PC-3 (cell line): Measurements from ENCODE around the gene GPRC5B. TPM values are rescaled to one million over a fixed set of nuclear protein-coding genes. Genes with fewer than 3 reads are reported as not detected.

Source experiments
- ATAC-seq: fragments of 200-7000 bp; cut with Tn5 transposase; 2 replicates; pipeline ENCODE4 v1.9.1; 2020; ENCODE audit warnings: mild to moderate bottlenecking, moderate library complexity
- BruUV-seq: library from RNA; stranded (reverse); fragments of 400-500 nt; replicated peaks from 2 replicates; lab custom pipeline; 2021; lab: Mats Ljungman, UMichigan
- CTCF ChIA-PET: fragments of 300-600 bp; sonication (Branson Sonifier 250); formaldehyde crosslinking; loops from one replicate; lab custom pipeline; 2022; ENCODE audit warnings: antibody characterized with exemption; lab: Charles Lee
- POLR2A ChIA-PET: fragments of 300-600 bp; sonication (Branson Sonifier 250); formaldehyde crosslinking; loops from one replicate; lab custom pipeline; 2022; ENCODE audit warnings: antibody characterized with exemption; ENCODE audit not compliant: unreplicated experiment; lab: Charles Lee
- DNase-seq: peaks from one replicate; pipeline ENCODE4 v3.0.0-alpha.2; 2015
- H2AFZ ChIP-seq: fragments of 300-600 bp; sonication (generic); 2 replicates; pipeline ENCODE4 v1.6.0; 2016; ENCODE audit warnings: antibody characterized with exemption, low read length
- H3F3A ChIP-seq: fragments of 300-600 bp; sonication (generic); one replicate; pipeline ENCODE4 v1.6.0; 2017; ENCODE audit warnings: antibody characterized with exemption, low read length, control low read depth, mild to moderate bottlenecking; ENCODE audit not compliant: unreplicated experiment
- H3K27ac ChIP-seq: fragments of 300-600 bp; sonication (generic); 2 replicates; pipeline ENCODE4 v1.5.1; 2016; ENCODE audit warnings: mild to moderate bottlenecking, low read length
- H3K27me3 ChIP-seq: fragments of 300-600 bp; sonication (generic); 2 replicates; pipeline ENCODE4 v1.6.1; 2016; ENCODE audit warnings: low read length, mixed read lengths
- H3K36me3 ChIP-seq: fragments of 300-600 bp; sonication (generic); 2 replicates; pipeline ENCODE4 v1.6.1; 2016; ENCODE audit warnings: low read depth, mixed run types, low read length, mixed read lengths
- H3K4me1 ChIP-seq: fragments of 300-600 bp; sonication (generic); 2 replicates; pipeline ENCODE4 v1.5.1; 2016; ENCODE audit warnings: low read length; ENCODE audit not compliant: insufficient read depth
- H3K4me2 ChIP-seq: fragments of 300-600 bp; sonication (generic); 2 replicates; pipeline ENCODE4 v1.6.0; 2016; ENCODE audit warnings: low read length
- H3K4me3 ChIP-seq: fragments of 300-600 bp; sonication (generic); 2 replicates; pipeline ENCODE4 v1.5.1; 2016; ENCODE audit warnings: mild to moderate bottlenecking, low read length, mixed read lengths
- H3K79me2 ChIP-seq: fragments of 300-600 bp; sonication (generic); 2 replicates; pipeline ENCODE4 v1.6.1; 2017; ENCODE audit warnings: low read length, mixed read lengths
- H3K9ac ChIP-seq: fragments of 300-600 bp; sonication (generic); 2 replicates; pipeline ENCODE4 v1.6.0; 2016; ENCODE audit warnings: mild to moderate bottlenecking, low read length
- H3K9me2 ChIP-seq: fragments of 300-600 bp; sonication (generic); replicated peaks from 2 replicates; pipeline ENCODE4 v1.6.1; 2016; ENCODE audit warnings: mixed run types, low read length, mixed read lengths
- H3K9me3 ChIP-seq: fragments of 300-600 bp; sonication (generic); 2 replicates; pipeline ENCODE4 v1.6.1; 2016; ENCODE audit warnings: low read length, mixed read lengths
- H4K20me1 ChIP-seq: fragments of 300-600 bp; sonication (generic); 2 replicates; pipeline ENCODE4 v1.6.1; 2016; ENCODE audit warnings: low read length, mixed read lengths
- EZH2 ChIP-seq: fragments of 300-600 bp; sonication (generic); IDR thresholded peaks from one replicate; pipeline ENCODE4 v1.6.1; 2017; ENCODE audit warnings: antibody characterized with exemption, mild to moderate bottlenecking, low read length; ENCODE audit not compliant: unreplicated experiment
- EZH2phosphoT487 ChIP-seq: fragments of 300-600 bp; sonication (generic); IDR thresholded peaks from 2 replicates; pipeline ENCODE4 v1.6.1; 2018; ENCODE audit warnings: mild to moderate bottlenecking, antibody characterized with exemption, low read length, borderline replicate concordance
- intact Hi-C: fragments of 100-400 bp; cut with micrococcal nuclease; formaldehyde crosslinking; loops from 2 replicates; pipeline ENCODE4 v1.9.0; 2023
- total RNA-seq: library from RNA; depleted of rRNA; stranded (reverse); fragments of >200 nt; gene quantifications from 2 replicates; pipeline ENCODE4 v1.2.3, GENCODE V29; 2014
- TF ChIP-seq, protein P1 (sequence below): fragments of 300-600 bp; sonication (generic); conservative IDR thresholded peaks from 2 replicates; pipeline ENCODE4 v1.5.1; 2017; ENCODE audit warnings: antibody characterized with exemption, low read depth, mild to moderate bottlenecking, low read length

The GPRC5B gene
- total RNA-seq, 1 experiment from 2014 or later = 5.5 TPM

GRCh38 chr16:19882646-19883045 lies 2.0 kb downstream of the GPRC5B start:
- peaks cover 4% of the 10 kb centered on the region; the same call in 1 of the 2 replicates for H3K4me1 ChIP-seq
- intact Hi-C loops = no loop called here
- no peak overlapping the region for H3K9ac ChIP-seq
- no peak overlapping the region for H3K27ac ChIP-seq
- no peaks in the 10 kb centered on the region for H3F3A ChIP-seq
- DNase-seq = no peak
- no peak overlapping the region for H2AFZ ChIP-seq
- H3K4me3 ChIP-seq = peak overlapping the region; percentile 83; the same call in 1 of the 2 replicates
- H3K36me3 ChIP-seq = no peaks in the 10 kb centered on the region
- H3K9me2 ChIP-seq = no peaks in the 10 kb centered on the region
- no peak for TF ChIP-seq EZH2
- TF ChIP-seq, protein P1, sequence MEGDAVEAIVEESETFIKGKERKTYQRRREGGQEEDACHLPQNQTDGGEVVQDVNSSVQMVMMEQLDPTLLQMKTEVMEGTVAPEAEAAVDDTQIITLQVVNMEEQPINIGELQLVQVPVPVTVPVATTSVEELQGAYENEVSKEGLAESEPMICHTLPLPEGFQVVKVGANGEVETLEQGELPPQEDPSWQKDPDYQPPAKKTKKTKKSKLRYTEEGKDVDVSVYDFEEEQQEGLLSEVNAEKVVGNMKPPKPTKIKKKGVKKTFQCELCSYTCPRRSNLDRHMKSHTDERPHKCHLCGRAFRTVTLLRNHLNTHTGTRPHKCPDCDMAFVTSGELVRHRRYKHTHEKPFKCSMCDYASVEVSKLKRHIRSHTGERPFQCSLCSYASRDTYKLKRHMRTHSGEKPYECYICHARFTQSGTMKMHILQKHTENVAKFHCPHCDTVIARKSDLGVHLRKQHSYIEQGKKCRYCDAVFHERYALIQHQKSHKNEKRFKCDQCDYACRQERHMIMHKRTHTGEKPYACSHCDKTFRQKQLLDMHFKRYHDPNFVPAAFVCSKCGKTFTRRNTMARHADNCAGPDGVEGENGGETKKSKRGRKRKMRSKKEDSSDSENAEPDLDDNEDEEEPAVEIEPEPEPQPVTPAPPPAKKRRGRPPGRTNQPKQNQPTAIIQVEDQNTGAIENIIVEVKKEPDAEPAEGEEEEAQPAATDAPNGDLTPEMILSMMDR = no peak
- H3K4me2 ChIP-seq = peak overlapping the region; percentile 84
- CTCF ChIA-PET = no interaction called here
- ATAC-seq = no peak
- peaks cover 27% of the 10 kb centered on the region; the same call in 1 of the 2 replicates for H3K79me2 ChIP-seq
- no peaks in the 10 kb centered on the region for H3K9me3 ChIP-seq
- H3K27me3 ChIP-seq = no peaks in the 10 kb centered on the region
- POLR2A ChIA-PET = no interaction called here
- no peaks in the 10 kb centered on the region for H4K20me1 ChIP-seq
- BruUV-seq = no TSS peak

DNA sequence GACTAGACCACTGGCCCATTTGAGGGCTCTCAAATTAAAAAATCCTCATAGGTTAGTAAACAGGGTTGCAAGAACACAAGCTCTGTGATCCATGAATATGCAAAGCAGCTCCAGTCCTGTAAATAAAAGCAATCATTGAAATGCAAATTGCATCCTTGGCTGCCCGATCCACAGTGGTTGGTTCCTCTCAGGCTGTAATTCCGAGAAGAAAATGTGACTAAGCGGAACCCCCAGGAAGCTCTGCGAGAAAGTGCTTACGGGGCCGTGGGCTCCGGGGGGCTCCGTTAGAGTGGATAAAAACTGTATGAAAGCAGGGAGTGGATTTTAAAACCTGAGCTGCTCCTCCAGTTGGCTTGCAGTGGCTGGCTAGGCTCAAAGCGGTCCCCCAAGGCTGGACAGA lies 2.5 kb downstream of the GPRC5B start:
- H3K27me3 ChIP-seq = no peaks in the 10 kb centered on the region
- peaks cover 27% of the 10 kb centered on the region; the same call in 1 of the 2 replicates for H3K79me2 ChIP-seq
- no peak overlapping the region for H3K9ac ChIP-seq
- H3F3A ChIP-seq = no peaks in the 10 kb centered on the region
- no peak overlapping the region for H2AFZ ChIP-seq
- POLR2A ChIA-PET = no interaction called here
- no peaks in the 10 kb centered on the region for H3K36me3 ChIP-seq
- DNase-seq (no peak), ATAC-seq (no peak)
- no peaks in the 10 kb centered on the region for H3K9me2 ChIP-seq
- H3K4me1 ChIP-seq = peaks cover 4% of the 10 kb centered on the region; the same call in 1 of the 2 replicates
- H3K4me2 ChIP-seq = no peak overlapping the region
- no TSS peak for BruUV-seq
- H3K4me3 ChIP-seq = no peak overlapping the region
- CTCF ChIA-PET = no interaction called here
- H3K9me3 ChIP-seq = no peaks in the 10 kb centered on the region
- intact Hi-C loops = no loop called here
- TF ChIP-seq EZH2 (no peak), EZH2phosphoT487 (no peak)
- TF ChIP-seq, protein P1 = no peak
- no peak overlapping the region for H3K27ac ChIP-seq
- no peaks in the 10 kb centered on the region for H4K20me1 ChIP-seq

DNA sequence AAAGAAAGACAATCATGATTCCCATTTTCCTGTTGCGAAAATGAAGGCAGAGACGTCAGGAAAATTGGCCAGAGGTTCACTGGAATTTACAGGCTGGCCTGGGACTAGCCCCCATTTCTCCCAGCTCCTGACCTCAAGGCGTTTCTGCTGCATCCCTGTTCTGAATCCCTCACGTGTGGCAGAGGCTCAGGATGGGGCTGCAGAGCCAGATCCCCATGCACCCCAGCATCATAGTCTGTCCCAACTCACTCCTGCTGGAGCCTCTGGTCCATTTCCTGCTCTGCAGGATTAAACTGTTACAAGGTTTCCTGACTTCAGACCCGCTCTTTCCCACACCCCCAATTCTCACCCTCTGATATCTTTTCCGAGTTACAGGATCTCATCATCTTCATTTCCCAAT lies 2.9 kb downstream of the GPRC5B start:
- H3K9ac ChIP-seq = no peak overlapping the region
- CTCF ChIA-PET = no interaction called here
- POLR2A ChIA-PET = no interaction called here
- BruUV-seq = no TSS peak
- no peak for DNase-seq
- no peaks in the 10 kb centered on the region for H3K27me3 ChIP-seq
- no peak overlapping the region for H3K4me3 ChIP-seq
- intact Hi-C loops = no loop called here
- H3K9me3 ChIP-seq = no peaks in the 10 kb centered on the region
- ATAC-seq = no peak
- H4K20me1 ChIP-seq = no peaks in the 10 kb centered on the region
- H3K4me2 ChIP-seq = no peak overlapping the region
- no peak overlapping the region for H3K27ac ChIP-seq
- no peaks in the 10 kb centered on the region for H3F3A ChIP-seq
- H3K79me2 ChIP-seq = peaks cover 27% of the 10 kb centered on the region; the same call in 1 of the 2 replicates
- H2AFZ ChIP-seq = no peak overlapping the region
- no peaks in the 10 kb centered on the region for H3K36me3 ChIP-seq
- H3K9me2 ChIP-seq = no peaks in the 10 kb centered on the region
- H3K4me1 ChIP-seq = peaks cover 4% of the 10 kb centered on the region; the same call in 1 of the 2 replicates
- TF ChIP-seq, protein P1 = no peak
- TF ChIP-seq EZH2 = no peak
- no peak for TF ChIP-seq EZH2phosphoT487
